GM19035 (cell line): ENCODE data around the gene CD80.

Source experiments
- ATAC-seq: cut with Tn5 transposase; IDR thresholded peaks from one replicate; pipeline ENCODE4 v1.9.1; 2021; ENCODE audit not compliant: unreplicated experiment

Gene CD80

DNA sequence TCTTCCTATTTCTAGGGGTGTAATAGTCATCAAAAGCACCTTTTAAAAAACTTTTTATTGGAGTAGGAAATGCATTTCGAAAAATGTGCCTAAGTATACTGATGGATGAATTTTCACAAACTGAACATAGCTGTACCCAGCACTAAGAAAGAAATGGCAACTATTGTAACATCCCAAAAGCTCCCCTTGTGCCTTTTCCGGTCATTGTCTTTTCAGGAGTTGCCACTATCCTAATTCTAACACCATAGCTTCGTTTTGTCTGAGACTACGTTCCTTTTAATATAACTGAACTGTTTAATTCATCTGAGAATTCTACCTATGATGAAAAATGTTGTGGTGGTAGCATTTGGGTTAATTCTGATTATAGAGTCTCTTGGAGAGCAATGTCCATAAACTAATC, 59.1 kb downstream of the CD80 start:
- ATAC-seq = no peak

- peak; percentile 97 for ATAC-seq
These were observed 61.0 kb downstream of the CD80 start, which contains the start of gene TIMMDC1 for GRCh38 chr3:119498186-119499011. TIMMDC1 (plus strand) TSS chr3:119498547; CDS start chr3:119498734, 187 bp downstream.

GRCh38 chr3:119497820-119498185, 61.6 kb downstream of the CD80 start:
- no peak for ATAC-seq

- ATAC-seq = no peak
These were observed 64.8 kb downstream of the CD80 start for GRCh38 chr3:119494597-119494996.

DNA sequence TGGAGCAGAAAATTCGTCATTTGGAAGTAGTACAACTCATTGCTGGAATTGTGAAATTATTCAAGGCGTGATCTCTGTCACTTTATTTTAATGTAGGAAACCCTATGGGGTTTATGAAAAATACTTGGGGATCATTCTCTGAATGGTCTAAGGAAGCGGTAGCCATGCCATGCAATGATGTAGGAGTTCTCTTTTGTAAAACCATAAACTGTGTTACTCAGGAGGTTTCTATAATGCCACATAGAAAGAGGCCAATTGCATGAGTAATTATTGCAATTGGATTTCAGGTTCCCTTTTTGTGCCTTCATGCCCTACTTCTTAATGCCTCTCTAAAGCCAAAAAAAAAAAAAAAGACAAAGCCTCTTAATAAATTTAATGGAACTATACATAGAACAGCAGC, 66.6 kb downstream of the CD80 start:
- ATAC-seq = no peak

- ATAC-seq = no peak
These were observed 67.3 kb downstream of the CD80 start for GRCh38 chr3:119492128-119492527.

GRCh38 chr3:119490153-119490552, 69.3 kb downstream of the CD80 start:
- no peak for ATAC-seq

GRCh38 chr3:119485563-119485962, 73.9 kb downstream of the CD80 start:
- no peak for ATAC-seq

DNA sequence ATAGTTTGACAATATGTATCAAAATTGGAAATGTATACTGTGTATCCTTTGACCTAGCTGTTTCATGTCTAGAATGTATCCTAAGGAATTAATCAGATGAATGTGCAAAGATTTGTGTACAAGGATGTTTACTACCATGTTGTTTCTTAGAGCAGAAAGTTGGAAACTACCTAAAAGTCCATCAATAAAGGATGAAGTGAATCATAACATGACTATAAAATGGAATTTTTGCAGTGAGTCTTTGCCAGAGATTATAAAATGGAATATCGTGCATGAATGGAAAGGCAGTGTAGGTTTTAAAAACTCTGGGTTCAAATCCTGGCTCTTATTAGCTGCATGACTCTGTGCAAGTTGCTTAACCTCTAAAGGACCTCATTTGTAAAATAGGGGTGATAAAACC, 76.3 kb downstream of the CD80 start:
- no peak for ATAC-seq

DNA sequence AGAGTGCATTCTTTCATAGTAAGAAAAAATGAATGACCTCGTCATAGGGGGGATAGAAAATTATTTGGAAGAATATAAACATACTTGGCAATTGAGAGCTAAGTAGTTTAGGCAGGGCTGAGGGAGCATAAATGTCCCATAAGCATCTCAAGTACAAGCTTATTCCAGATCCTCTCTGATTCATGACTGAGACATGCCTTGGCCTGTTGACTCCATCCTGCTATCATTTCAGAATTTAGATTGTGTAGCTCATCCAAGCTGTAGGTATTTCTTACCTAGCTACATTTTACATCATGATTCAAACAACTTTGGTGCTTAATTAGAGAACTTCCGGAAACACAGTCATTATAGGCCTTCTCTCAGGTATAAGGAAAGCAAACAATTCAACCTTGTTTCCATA, 78.3 kb downstream of the CD80 start:
- no peak for ATAC-seq
